Small intestine (tissue), 7 donors: ENCODE measurements around the gene NUDT16L1. TPM values are rescaled to one million over a fixed set of nuclear protein-coding genes. Genes with fewer than 3 reads are reported as not detected.
A peak's percentile ranks its signal among the peaks of the same experiment; 100 is the strongest.

Source experiments
- DNase-seq, 2 donors: peaks; one replicate each; pipeline versions ENCODE4 v3.0.0 to v3.0.0-alpha.2; 2013
- FAIRE-seq: peaks from 2 replicates; lab custom pipeline; 2012; peaks lifted over from hg19 to GRCh38; lab: Jason Lieb, UNC
- H3K27ac ChIP-seq, 3 donors: one replicate each; pipeline ENCODE4 v1.5.1; 2013; ENCODE audit warnings: low read length in 2 of 3, mild to moderate bottlenecking in 2 of 3, control low read depth in 1 of 3, inconsistent platforms in 1 of 3, low read depth in 1 of 3, moderate library complexity in 1 of 3
- H3K27me3 ChIP-seq, 3 donors: one replicate each; pipeline ENCODE4 v1.6.1; 2013; ENCODE audit warnings: low read length in 3 of 3, inconsistent platforms in 1 of 3; ENCODE audit not compliant: control insufficient read depth in 3 of 3, insufficient read depth in 3 of 3
- H3K36me3 ChIP-seq, 3 donors: one replicate each; pipeline ENCODE4 v1.6.1; 2013; ENCODE audit warnings: low read length in 3 of 3, inconsistent platforms in 1 of 3, low read depth in 1 of 3, mild to moderate bottlenecking in 1 of 3, moderate library complexity in 1 of 3; ENCODE audit not compliant: control insufficient read depth in 3 of 3, insufficient read depth in 2 of 3
- H3K4me1 ChIP-seq, 3 donors: one replicate each; pipeline ENCODE4 v1.6.1; 2013; ENCODE audit warnings: low read length in 2 of 3, inconsistent platforms in 1 of 3, low read depth in 1 of 3, mild to moderate bottlenecking in 1 of 3, moderate library complexity in 1 of 3; ENCODE audit not compliant: control insufficient read depth in 3 of 3, insufficient read depth in 2 of 3
- H3K4me3 ChIP-seq, 3 donors: one replicate each; pipeline ENCODE4 v1.5.1; 2013; ENCODE audit warnings: low read length in 3 of 3, control low read depth in 1 of 3, inconsistent platforms in 1 of 3, low read depth in 1 of 3, mild to moderate bottlenecking in 1 of 3, moderate library complexity in 1 of 3
- H3K9me3 ChIP-seq, 2 donors: one replicate each; pipeline ENCODE4 v1.6.1; 2013; ENCODE audit warnings: low read depth in 1 of 2, low read length in 1 of 2; ENCODE audit not compliant: control insufficient read depth in 2 of 2, insufficient read depth in 1 of 2
- WGBS, 3 donors: extraction: QIAGEN DNeasy Blood & Tissue Kit; methylation state at CpG; one replicate each; pipeline ENCODE4 v1.1.7; 2013; 5-methylcytosine and 5-hydroxymethylcytosine counted together
- polyA plus RNA-seq, 4 donors: library from polyadenylated mRNA; stranded (reverse) in 3 of 4; unstranded in 1 of 4; fragments of 200-250 nt in 3 of 4; fragments of 120-200 nt in 1 of 4; gene quantifications; one replicate each; pipeline versions ENCODE4 v1.2.1 to v1.2.3, GENCODE V29; 2013
- donor health status: healthy with polysubstance abuse.
- donor health status: control.
- donor health status: control.
- donor health status: Bipolar disorder and iron deficiency.
- donor health status: healthy.

Gene NUDT16L1
- polyA plus RNA-seq, 4 donors, result 44.5 to 73.1 (median 54.8) TPM

GRCh38 chr16:4697848-4698291 lies 4.5 kb downstream of the NUDT16L1 start:
- 89 to 94% (median 90%) methylated on average over 9 of the region's 9 CpGs for WGBS, 3 donors
- no peak for DNase-seq
- Histone ChIP-seq H3K36me3 (peaks cover 5 to 81% (median 7%) of the 10 kb centered on the region in 3 donors), H3K4me1 (peaks cover 0 to 39% (median 0%) of the 10 kb centered on the region in 3 donors), H3K4me3 (no peak overlapping the region), H3K9me3 (no peaks in the 10 kb centered on the region), H3K27ac (no peak overlapping the region), H3K27me3 (no peaks in the 10 kb centered on the region)
- no peak for FAIRE-seq

- WGBS, 3 donors, result 93 to 95% (median 94%) methylated on average over 19 to 36 of the region's 36 CpGs
- peaks cover 5 to 81% (median 7%) of the 10 kb centered on the region in 3 donors for H3K36me3 ChIP-seq
- no peak overlapping the region for H3K27ac ChIP-seq
- H3K27me3 ChIP-seq, result no peaks in the 10 kb centered on the region
- peaks cover 0 to 38% (median 0%) of the 10 kb centered on the region in 3 donors for H3K4me1 ChIP-seq
- no peak for DNase-seq
- H3K9me3 ChIP-seq, result no peaks in the 10 kb centered on the region
- no peak overlapping the region for H3K4me3 ChIP-seq
- no peak for FAIRE-seq
Observed at GRCh38 chr16:4698321-4699045, 5.1 kb downstream of the NUDT16L1 start.

GRCh38 chr16:4699046-4699556 lies 5.7 kb downstream of the NUDT16L1 start:
- FAIRE-seq, result no peak

GRCh38 chr16:4700380-4700996 lies 7.1 kb downstream of the NUDT16L1 start:
- no peak overlapping the region for H3K4me3 ChIP-seq
- 89 to 93% (median 91%) methylated on average over 12 to 13 of the region's 13 CpGs for WGBS, 3 donors
- DNase-seq (peak in 1 of 2 donors; percentile 29), FAIRE-seq (no peak)
- H3K27me3 ChIP-seq, result no peaks in the 10 kb centered on the region
- no peak overlapping the region for H3K27ac ChIP-seq
- H3K9me3 ChIP-seq, result no peaks in the 10 kb centered on the region
- peaks cover 6 to 91% (median 7%) of the 10 kb centered on the region in 3 donors for H3K36me3 ChIP-seq
- peaks cover 0 to 30% (median 0%) of the 10 kb centered on the region in 3 donors for H3K4me1 ChIP-seq

More at GRCh38 chr16:4699046-4699556, 5.7 kb downstream of the NUDT16L1 start:
- 90 to 94% (median 93%) methylated on average over 19 of the region's 19 CpGs for WGBS, 3 donors
- Histone ChIP-seq H3K9me3 (no peaks in the 10 kb centered on the region), H3K36me3 (peaks cover 5 to 86% (median 7%) of the 10 kb centered on the region in 3 donors), H3K4me1 (peaks cover 0 to 38% (median 0%) of the 10 kb centered on the region in 3 donors), H3K27me3 (no peaks in the 10 kb centered on the region), H3K27ac (no peak overlapping the region), H3K4me3 (no peak overlapping the region)
- DNase-seq, result no peak

- Histone ChIP-seq H3K27me3 (no peaks in the 10 kb centered on the region), H3K4me1 (peaks cover 0 to 23% (median 0%) of the 10 kb centered on the region in 3 donors), H3K27ac (no peak overlapping the region), H3K9me3 (no peaks in the 10 kb centered on the region), H3K4me3 (no peak overlapping the region), H3K36me3 (peaks cover 4 to 89% (median 6%) of the 10 kb centered on the region in 3 donors)
- FAIRE-seq, result no peak
- WGBS, 3 donors, result 90 to 91% (median 91%) methylated on average over 33 of the region's 33 CpGs
- no peak for DNase-seq
Observed at GRCh38 chr16:4700997-4701743, 7.8 kb downstream of the NUDT16L1 start.

GRCh38 chr16:4701791-4702465 lies 8.6 kb downstream of the NUDT16L1 start:
- DNase-seq, result peak in 1 of 2 donors; percentile 71
- H3K27ac ChIP-seq, result peak overlapping the region in 1 of 3 donors; percentile 79
- no peaks in the 10 kb centered on the region for H3K9me3 ChIP-seq
- FAIRE-seq, result no peak
- H3K4me3 ChIP-seq, result no peak overlapping the region
- H3K36me3 ChIP-seq, result peaks cover 4 to 88% (median 11%) of the 10 kb centered on the region in 3 donors
- peaks cover 0 to 15% (median 0%) of the 10 kb centered on the region in 3 donors for H3K4me1 ChIP-seq
- H3K27me3 ChIP-seq, result no peaks in the 10 kb centered on the region
- WGBS, 3 donors, result 89 to 90% (median 90%) methylated on average over 15 to 17 of the region's 17 CpGs

- WGBS, 3 donors, result 61 to 67% (median 63%) methylated on average over 7 of the region's 7 CpGs
- Histone ChIP-seq H3K27me3 (no peaks in the 10 kb centered on the region), H3K4me3 (no peak overlapping the region), H3K4me1 (peaks cover 0 to 15% (median 0%) of the 10 kb centered on the region in 3 donors), H3K9me3 (no peaks in the 10 kb centered on the region), H3K36me3 (peaks cover 4 to 88% (median 11%) of the 10 kb centered on the region in 3 donors), H3K27ac (peak overlapping the region in 1 of 3 donors; percentile 79)
- DNase-seq, result peak in 1 of 2 donors; percentile 37
- FAIRE-seq, result no peak
Observed at GRCh38 chr16:4702466-4702808, 9.1 kb downstream of the NUDT16L1 start.
